Stimulated activated CD4-positive, alpha-beta T cell treated with anti-CD3 and anti-CD28 coated beads, Interleukin-2, amount 100 ng/mL, for 24 hours (primary cell): Measurements from ENCODE around the gene ZNF750.

ENCODE experiments used
- DNase-seq, 2 donors: peaks; one replicate each; pipeline ENCODE4 v3.0.0-alpha.2; 2020

ZNF750 gene

GRCh38 chr17:82832881-82833475 is 6.8 kb downstream of the ZNF750 start:
- no peak for DNase-seq

DNA sequence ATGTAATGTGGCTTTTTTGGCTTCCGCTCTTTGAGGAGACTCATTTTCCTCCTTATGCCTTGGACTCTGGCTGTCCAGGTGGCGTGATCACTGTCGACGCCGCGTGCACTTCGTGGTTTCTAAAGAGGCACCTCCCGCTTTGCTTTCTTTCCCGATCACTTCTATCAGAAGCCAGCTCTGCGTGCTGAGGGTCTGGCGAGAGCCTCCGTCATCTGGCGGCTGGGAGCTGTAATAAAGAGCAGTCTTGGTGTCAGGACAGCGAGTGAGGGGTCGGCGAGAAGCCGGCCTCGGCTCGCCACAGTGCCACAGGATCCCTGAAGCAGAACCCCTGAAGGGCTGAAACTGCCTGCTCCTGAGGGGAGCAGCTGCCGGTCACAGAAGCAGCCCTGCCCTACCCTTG is 7.4 kb downstream of the ZNF750 start:
- DNase-seq, result no peak

GRCh38 chr17:82831818-82832200 is 8.0 kb downstream of the ZNF750 start:
- no peak for DNase-seq

- DNase-seq, result no peak
Measured at GRCh38 chr17:82831041-82831817, 8.6 kb downstream of the ZNF750 start.

GRCh38 chr17:82830249-82830661 is 9.6 kb downstream of the ZNF750 start:
- no peak for DNase-seq

- DNase-seq, result no peak
Measured at GRCh38 chr17:82828875-82829487, 10.8 kb downstream of the ZNF750 start.

DNA sequence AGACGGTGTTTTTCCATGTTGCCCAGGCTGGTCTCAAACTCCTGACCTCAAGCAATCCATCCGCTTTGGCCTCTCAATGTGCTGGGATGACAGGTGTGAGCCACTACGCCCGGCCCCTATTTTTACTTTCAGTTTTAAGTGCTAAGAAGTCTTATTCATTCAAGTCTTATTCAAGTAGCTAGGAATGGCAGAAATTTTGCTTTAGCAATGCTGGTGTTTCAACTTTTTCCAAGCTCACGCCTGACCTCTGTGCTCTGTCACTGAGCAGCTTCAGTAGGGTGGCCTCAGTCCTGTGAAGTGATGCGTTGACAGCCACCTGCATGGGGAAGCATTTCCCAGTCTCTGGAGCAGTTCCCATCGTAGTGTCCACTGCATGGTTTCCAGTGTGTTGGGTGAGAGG is 12.9 kb downstream of the ZNF750 start:
- DNase-seq, result no peak

DNA sequence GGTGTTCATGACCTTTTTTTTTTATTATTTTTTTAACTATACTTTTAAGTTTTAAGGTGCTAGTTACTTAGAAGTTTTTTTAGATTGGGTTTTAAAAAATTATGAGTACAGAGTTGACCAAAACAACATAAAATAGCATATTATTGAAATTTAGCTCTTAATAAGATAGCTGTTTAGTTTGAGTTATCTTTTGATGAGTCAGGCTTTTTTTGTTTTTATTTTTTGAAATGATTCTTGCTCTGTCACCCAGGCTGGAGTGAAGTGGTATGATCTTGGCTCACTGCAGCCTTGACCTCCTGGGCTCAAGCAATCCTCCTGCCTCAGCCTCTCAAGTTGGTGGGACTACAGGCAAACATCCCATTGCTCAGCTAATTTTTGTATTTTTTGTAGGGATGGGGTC is 13.6 kb downstream of the ZNF750 start:
- DNase-seq, result no peak

DNA sequence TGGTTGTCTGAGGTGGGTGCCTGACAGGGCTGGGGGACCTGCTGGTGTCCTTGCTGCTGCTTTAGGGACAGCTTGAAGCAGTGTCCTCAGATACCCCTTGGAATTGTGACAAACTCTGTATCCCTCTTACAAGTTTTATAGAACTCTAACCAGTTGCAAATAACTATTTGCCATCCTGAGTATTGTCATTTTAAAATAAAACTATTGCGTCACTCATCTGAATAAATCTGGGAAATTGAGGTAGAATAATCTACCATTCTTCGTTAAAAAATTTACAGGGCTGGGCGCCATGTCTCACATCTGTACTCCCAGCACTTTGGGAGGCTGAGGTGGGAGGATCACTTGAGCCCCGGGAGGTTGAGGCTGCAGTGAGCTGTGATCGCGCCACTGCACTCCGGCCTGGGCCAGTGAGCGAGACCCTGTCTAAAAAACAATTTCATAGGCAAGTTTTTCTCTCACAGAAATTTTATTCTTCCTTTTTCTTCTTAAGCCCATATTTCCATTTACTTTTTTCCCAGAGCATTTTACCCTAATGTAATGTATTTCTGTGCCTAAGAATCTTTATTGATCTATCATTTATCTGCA is 14.2 kb downstream of the ZNF750 start:
- no peak for DNase-seq

DNA sequence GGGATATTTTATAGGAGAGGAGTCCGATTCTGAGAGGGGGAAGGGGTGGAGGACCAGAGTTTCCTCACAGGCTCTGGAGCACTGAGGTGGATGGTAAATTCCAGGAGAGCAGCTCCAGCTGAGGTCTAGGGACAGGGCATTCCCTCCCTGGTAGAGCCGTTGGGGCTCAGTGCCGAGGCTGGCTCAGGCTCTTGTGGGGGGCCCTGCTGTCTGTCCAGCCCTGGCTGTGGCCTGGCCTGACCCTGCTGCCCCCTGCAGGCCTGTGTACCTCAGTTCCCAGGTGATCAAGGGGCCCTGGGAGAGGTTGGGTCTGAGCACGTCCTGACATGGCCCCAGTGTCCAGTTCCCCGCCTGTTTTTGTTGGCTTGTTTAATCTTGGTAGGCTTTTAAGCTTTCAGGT is 16.8 kb downstream of the ZNF750 start:
- no peak for DNase-seq

GRCh38 chr17:82822281-82822680 is 17.5 kb downstream of the ZNF750 start:
- DNase-seq, result no peak

DNA sequence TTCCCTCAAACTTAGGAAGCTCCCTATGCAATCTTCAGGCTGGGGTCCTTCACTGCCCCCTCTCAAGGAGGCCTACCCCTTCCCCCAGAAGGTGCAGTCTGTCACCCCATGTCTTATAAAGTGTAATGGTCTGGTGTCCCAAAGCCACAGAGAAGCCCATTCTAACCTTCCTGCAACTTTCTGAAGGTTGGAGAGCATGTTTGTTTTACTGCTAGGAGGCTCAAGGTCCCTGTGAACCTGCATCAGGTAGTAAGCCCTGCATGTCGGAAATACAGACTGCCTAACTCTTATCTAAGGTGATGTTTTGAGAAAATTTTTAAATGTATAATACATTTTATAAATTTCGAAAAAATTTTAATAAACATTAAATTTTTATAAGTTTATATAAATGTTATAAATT is 18.3 kb downstream of the ZNF750 start:
- no peak for DNase-seq

DNA sequence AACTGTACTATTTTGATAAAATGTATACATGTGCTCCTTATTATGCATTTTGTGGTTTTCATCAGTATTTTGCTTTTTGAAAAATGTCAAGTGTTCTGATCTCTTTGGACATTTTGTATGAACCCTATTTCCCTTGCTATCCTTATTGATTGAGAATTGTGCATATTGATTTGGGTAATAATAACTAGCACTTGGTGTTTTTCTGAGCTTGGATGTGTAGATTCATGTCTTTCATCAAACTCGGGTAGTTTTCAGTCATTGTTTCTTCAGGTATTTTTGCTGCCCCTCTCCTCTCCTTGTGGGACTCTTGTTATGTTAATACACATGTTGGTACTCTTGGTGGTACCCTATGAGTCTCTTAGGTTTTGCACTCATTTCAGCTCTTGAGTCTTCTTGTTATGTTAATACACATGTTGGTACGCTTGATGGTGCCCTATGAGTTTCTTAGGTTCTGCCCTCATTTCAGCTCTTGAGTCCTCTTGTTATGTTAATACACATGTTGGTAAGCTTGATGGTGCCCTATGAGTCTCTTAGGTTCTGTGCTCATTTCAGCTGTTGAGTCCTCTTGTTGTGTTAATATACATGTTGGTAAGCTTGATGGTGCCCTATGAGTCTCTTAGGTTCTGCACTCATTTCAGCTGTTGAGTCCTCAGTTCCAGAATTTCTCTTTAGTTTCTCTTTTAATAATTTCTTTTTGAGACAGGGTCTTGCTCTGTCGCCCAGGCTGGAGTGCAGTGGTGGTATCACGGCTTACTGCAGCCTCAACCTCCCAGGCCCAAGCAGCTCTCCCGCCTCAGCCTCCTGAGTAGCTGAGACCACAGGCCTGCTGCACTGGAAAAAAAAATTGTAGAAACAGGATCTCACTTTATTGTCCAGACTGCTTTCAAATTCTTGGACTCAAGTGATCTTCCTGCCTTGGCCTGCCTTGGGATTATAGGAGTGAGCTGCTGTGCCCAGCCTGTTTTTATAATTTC is 19.3 kb downstream of the ZNF750 start:
- DNase-seq, result no peak

- no peak for DNase-seq
Measured at GRCh38 chr17:82817947-82818346, 21.9 kb downstream of the ZNF750 start.

DNA sequence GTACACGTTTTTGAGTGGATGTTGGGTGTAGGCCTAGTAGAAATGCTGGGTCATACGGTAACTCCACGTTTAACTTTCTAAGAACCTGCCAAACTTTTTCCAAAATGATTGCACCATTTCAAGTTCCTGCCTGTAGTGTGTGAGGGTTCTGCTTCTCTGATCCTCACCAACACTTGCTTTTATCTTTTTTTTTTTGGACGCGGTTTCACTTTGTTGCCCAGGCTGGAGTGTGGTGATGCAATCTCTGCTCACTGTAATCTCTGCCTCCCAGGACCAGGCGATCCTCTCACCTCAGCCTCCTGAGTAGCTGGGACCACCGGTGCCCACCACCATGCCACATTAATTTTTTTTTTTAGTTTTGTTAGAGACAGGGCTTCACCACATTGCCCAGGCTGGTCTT is 23.5 kb downstream of the ZNF750 start:
- DNase-seq, result no peak

DNA sequence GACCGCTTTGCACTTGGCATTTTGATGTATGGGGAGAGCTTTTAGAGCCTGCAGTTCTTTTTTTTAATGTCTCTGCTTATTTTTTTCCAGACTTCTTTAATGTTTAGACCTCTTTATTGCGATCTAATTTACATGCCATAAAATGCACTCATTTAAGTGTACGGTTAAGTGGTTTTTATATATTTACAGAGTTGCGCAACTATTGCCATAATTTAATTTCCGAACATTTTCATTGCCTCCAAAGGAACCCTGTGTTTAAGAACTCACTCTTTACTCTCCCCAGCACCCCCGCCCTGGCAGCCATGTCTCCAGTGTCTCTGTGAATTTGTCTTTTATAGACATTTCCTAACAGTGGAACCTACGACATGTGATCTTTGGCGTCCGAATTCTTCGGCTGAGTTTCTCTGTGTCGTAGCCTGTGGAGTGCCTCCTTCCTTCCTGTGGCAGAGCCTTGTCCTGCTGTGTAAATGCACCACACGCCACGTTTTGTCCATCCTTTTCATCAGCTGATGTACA is 24.0 kb downstream of the ZNF750 start:
- DNase-seq, result no peak

- no peak for DNase-seq
Measured at GRCh38 chr17:82815354-82815753, 24.5 kb downstream of the ZNF750 start.

DNA sequence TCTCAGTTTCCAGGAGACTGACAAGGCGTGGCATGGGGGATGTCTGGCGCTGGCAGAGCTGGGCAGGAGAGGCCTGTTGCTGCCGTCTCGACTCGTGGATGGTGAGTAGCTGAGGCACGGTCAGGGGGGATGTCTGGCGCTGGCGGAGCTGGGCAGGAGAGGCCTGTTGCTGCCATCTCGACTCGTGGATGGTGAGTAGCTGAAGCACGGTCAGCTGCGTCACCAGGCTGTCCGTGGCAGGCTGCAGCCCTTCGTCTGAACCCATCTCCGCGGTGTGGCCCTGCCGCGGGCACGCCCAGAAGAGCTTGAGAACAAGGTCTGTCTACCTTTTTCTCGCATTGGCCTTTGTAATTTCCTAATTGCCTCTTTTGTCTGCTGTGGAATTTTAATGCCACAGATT is 25.0 kb downstream of the ZNF750 start:
- DNase-seq, result no peak

DNA sequence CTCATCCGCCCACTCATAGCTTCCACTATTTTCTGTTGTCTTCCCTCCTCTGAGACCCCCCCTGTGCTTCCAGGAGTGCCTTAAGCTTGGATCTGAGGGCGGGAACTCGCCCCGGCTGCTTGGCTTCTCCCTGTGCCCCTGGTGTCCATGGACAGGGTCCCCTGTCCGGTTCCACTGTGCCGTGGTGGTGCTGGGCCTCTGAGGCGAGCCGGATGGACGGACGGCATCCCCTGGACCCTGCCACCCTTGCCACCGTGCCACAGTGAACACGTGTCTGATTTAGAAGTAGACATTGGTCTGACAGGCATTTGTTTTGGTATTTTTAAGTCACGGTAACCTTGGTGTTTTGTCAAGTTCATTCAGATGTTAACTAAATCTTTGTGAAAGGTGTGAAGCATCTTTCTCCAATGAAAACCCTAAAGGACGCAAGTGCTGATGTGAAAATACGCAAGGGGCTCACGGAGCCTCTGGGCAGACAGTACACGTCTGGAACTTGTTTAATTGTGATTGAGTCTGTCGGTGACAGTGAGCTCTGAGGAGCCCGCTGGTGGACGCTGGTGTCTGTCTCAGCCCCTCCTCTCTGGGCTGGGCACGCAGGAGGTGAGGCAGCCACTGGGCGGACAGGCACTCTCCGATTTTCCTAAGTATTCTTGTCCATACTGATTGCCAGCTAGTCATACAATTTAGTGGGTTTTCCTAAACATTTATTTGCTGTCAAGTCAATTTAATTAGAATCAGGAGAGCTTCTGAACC is 26.3 kb downstream of the ZNF750 start:
- no peak for DNase-seq

DNA sequence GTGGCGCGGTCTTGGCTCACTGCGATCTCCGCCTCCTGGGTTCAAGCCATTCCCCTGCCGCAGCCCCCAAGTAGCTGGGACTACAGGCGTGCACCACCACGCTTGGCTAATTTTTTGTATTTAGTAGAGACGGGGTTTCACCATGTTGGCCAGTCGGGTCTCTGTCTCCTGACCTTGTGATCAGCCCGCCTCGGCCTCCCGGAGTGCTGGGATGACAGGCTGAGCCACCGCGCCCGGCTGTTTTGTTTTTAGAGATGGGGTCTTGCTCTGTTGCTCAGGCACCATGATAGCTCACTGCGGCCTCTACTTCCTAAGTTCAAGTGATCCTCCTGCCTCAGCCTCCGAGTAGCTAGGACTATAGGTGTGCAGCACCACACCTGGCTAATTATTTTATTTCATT is 27.2 kb downstream of the ZNF750 start:
- no peak for DNase-seq

GRCh38 chr17:82812058-82812457 is 27.8 kb downstream of the ZNF750 start:
- DNase-seq, result no peak
